ENCODE data around the gene MUCL1.
"Not testable (repeated sequence)": the region's sequence is repeated elsewhere in the genome, so short reads cannot be mapped to it uniquely, and the experiment has no call there.

Gene MUCL1

GRCh38 chr12:54853933-54854538 lies at the start of gene MUCL1:
TSS of gene MUCL1 (plus strand) at chr12:54854516. CDS start at chr12:54854583, 67 bp downstream.
- DNase-seq (ENCODE audit: low read depth) = peak; percentile 54

GRCh38 chr12:54821676-54822075 lies 32.6 kb upstream of the MUCL1 start:
- DNase-seq (ENCODE audit: low read depth) = no peak

- no peak for DNase-seq (ENCODE audit: low read depth)
These were observed 29.9 kb upstream of the MUCL1 start for GRCh38 chr12:54824402-54824801.

GRCh38 chr12:54829511-54829910 lies 24.8 kb upstream of the MUCL1 start:
- DNase-seq (ENCODE audit: low read depth) = no peak

GRCh38 chr12:54830199-54830598 lies 24.1 kb upstream of the MUCL1 start:
- no peak for DNase-seq (ENCODE audit: low read depth)

- no peak for DNase-seq (ENCODE audit: low read depth)
These were observed 22.7 kb upstream of the MUCL1 start for GRCh38 chr12:54831631-54832030.

- DNase-seq (ENCODE audit: low read depth) = no peak
These were observed 14.0 kb upstream of the MUCL1 start for GRCh38 chr12:54840244-54840865.

GRCh38 chr12:54857406-54857805 lies 3.1 kb downstream of the MUCL1 start:
- DNase-seq (ENCODE audit: low read depth) = no peak

- no peak for DNase-seq (ENCODE audit: low read depth)
These were observed 4.2 kb downstream of the MUCL1 start for GRCh38 chr12:54858562-54858961.

GRCh38 chr12:54859502-54859901 lies 5.2 kb downstream of the MUCL1 start:
- DNase-seq (ENCODE audit: low read depth) = no peak

GRCh38 chr12:54861927-54862326 lies 7.6 kb downstream of the MUCL1 start:
- no peak for DNase-seq (ENCODE audit: low read depth)

- DNase-seq (ENCODE audit: low read depth) = no peak
These were observed 9.8 kb downstream of the MUCL1 start for GRCh38 chr12:54863948-54864618.

- DNase-seq (ENCODE audit: low read depth) = no peak
These were observed 11.5 kb downstream of the MUCL1 start for GRCh38 chr12:54865683-54866324.

- DNase-seq (ENCODE audit: low read depth) = no peak
These were observed 14.4 kb downstream of the MUCL1 start for GRCh38 chr12:54868690-54869089.

- no peak for DNase-seq (ENCODE audit: low read depth)
These were observed 15.7 kb downstream of the MUCL1 start for GRCh38 chr12:54870048-54870447.

- no peak for DNase-seq (ENCODE audit: low read depth)
These were observed 16.3 kb downstream of the MUCL1 start for GRCh38 chr12:54870617-54871016.

GRCh38 chr12:54879150-54879549 lies 24.8 kb downstream of the MUCL1 start:
- no peak for DNase-seq (ENCODE audit: low read depth)

GRCh38 chr12:54879579-54879978 lies 25.3 kb downstream of the MUCL1 start:
- no peak for DNase-seq (ENCODE audit: low read depth)

- no peak for DNase-seq (ENCODE audit: low read depth)
These were observed 27.8 kb downstream of the MUCL1 start for GRCh38 chr12:54882079-54882478.

GRCh38 chr12:54882597-54882996 lies 28.3 kb downstream of the MUCL1 start:
- not testable (repeated sequence) for DNase-seq (ENCODE audit: low read depth)

GRCh38 chr12:54888428-54888827 lies 34.1 kb downstream of the MUCL1 start:
- DNase-seq (ENCODE audit: low read depth) = not testable (repeated sequence)

GRCh38 chr12:54890339-54890738 lies 36.0 kb downstream of the MUCL1 start:
- no peak for DNase-seq (ENCODE audit: low read depth)

Data from activated T-cell treated with anti-CD3 and anti-CD28 coated beads for 1 hour (primary cell).